GM12874 (cell line): ENCODE data around the gene ZSCAN18.

Experiments
- TF ChIP-seq, protein P1 (sequence below): IDR thresholded peaks from 2 replicates; pipeline ENCODE4 v1.5.1; 2011; ENCODE audit warnings: low read depth, mild to moderate bottlenecking, control low read depth, low read length, moderate library complexity; ENCODE audit not compliant: insufficient read depth

ZSCAN18 gene

GRCh38 chr19:58118979-58119733 is 21.1 kb upstream of the ZSCAN18 start:
- TF ChIP-seq, protein P1, sequence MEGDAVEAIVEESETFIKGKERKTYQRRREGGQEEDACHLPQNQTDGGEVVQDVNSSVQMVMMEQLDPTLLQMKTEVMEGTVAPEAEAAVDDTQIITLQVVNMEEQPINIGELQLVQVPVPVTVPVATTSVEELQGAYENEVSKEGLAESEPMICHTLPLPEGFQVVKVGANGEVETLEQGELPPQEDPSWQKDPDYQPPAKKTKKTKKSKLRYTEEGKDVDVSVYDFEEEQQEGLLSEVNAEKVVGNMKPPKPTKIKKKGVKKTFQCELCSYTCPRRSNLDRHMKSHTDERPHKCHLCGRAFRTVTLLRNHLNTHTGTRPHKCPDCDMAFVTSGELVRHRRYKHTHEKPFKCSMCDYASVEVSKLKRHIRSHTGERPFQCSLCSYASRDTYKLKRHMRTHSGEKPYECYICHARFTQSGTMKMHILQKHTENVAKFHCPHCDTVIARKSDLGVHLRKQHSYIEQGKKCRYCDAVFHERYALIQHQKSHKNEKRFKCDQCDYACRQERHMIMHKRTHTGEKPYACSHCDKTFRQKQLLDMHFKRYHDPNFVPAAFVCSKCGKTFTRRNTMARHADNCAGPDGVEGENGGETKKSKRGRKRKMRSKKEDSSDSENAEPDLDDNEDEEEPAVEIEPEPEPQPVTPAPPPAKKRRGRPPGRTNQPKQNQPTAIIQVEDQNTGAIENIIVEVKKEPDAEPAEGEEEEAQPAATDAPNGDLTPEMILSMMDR = no peak

DNA sequence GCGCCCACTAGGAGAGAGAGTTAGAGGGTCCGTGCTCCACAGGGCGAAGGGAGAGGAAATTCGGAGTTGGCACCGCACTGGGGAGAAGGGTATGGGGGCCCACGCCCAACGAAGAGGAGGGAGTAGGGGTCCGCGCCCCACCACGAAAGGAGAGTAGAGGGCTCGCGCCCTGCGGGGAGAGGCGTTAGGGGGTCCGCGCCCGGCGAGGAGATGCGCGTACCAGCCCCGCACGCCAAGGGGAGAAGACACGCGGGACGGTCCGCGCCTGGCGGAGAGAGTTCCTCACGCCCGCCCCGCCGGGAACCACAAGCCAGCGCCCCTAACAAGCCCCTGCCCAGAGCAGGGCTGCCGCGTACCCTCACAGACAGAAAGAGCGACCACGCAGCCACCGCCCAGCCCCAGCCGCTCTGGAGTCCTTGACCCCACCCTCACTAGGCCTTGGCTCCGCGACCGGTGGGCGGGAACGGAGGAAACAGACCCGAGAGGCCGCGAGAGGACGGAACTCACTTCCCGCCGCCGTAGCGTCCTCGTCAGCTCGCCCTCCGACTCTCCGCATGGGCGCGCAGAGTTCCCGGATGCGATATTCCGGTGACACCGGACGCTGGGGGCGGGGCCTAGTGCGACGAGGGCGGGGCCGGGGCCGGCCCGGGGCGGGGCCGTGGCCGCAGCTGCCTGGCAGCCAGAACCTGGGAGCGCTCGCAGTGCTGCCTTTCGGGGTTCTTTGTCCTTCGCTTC is 20.0 kb upstream of the ZSCAN18 start:
- TF ChIP-seq, protein P1 = no peak

GRCh38 chr19:58108546-58108817 is 10.5 kb upstream of the ZSCAN18 start:
- TF ChIP-seq, protein P1 = no peak

DNA sequence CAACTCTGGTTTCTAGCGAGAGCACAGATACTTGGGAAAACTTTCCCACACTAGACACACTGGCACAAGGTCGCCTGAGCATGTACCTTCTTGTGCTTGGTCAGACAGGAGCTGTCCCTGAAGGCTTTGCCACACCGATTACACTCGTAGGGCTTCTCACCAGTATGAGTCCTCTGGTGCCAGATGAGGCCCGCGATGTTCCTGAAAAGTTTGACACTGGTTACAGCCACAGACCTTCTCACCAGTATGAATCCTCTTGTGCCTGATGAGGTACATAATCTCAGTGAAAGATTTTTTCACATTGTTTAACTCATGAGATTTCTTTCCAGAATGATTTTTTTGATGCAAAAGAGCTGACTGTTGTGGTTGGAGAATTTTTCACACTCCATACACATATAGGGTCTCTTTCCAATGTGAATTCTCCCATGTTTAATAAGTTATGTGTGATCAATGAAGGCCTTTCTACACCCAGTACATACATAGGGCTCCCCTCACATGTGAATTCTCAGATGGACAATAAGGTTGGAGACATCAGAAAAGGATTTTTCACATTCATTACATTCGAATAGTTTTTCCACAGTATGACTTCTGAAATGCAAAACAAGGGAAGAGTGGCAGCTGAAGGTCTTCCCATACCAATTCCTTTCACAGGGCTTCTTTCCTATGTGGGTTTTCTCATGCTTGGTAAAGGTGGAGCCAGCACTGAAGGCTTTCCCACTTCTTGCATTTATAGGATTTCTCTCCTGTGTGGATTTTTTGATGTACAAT is 9.9 kb upstream of the ZSCAN18 start:
- TF ChIP-seq, protein P1 = no peak

- TF ChIP-seq, protein P1 = no peak
Observed at GRCh38 chr19:58098682-58098998, 609 bp upstream of the ZSCAN18 start.

DNA sequence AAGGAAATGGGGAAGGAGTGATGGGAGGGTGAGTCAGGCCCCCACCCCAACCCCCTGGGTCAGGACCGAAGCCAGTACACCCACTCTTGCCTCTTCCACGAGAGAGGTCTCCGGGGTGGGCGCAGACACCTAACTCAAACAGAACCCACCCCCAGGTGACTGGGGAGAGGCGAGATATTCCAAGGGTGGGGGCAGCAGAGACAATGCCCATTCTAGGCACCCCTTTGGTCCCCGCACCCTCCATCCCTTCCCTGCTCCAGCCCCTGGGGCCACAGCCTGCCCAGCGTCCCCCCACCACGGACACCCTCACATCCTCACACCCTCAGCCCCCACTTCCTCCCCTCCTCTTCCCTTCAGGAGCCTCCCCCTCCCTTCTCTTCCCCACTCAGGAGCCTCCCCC is 682 bp downstream of the ZSCAN18 start:
- TF ChIP-seq, protein P1 = no peak

GRCh38 chr19:58096884-58097283 is 1.1 kb downstream of the ZSCAN18 start:
- TF ChIP-seq, protein P1 = no peak
